CD4-positive, alpha-beta T cell (primary cell): ENCODE results near the gene TAF5L. TPM values are rescaled to one million over a fixed set of nuclear protein-coding genes. Genes with fewer than 3 reads are reported as not detected.

ENCODE experiments used
- ATAC-seq: fragments of 200-7000 bp; cut with Tn5 transposase; one replicate; pipeline ENCODE4 v1.10.0; 2022; ENCODE audit warnings: mild to moderate bottlenecking; ENCODE audit not compliant: poor library complexity
- CTCF ChIA-PET: fragments of 350-600 bp; sonication (Branson Sonifier 250); formaldehyde crosslinking; loops from one replicate; lab custom pipeline; 2021; ENCODE audit warnings: antibody characterized with exemption, inconsistent platforms; lab: Charles Lee
- POLR2A ChIA-PET: fragments of 350-600 bp; sonication (Branson Sonifier 250); formaldehyde crosslinking; loops from one replicate; lab custom pipeline; 2021; ENCODE audit warnings: antibody characterized with exemption, inconsistent platforms; lab: Charles Lee
- DNase-seq, 14 experiments: peaks; one replicate each; pipeline ENCODE4 v3.0.0-alpha.2; 2013 to 2020; ENCODE audit warnings: mixed read lengths in 2 of 14
- H3K27ac ChIP-seq, 2 donors: one replicate each; pipeline versions ENCODE4 v1.5.1 to v1.7.0; 2013; ENCODE audit warnings: low read length in 2 of 2, low read depth in 1 of 2, mild to moderate bottlenecking in 1 of 2
- H3K27me3 ChIP-seq, 2 experiments: 1 replicate in 1 of 2; 2 replicates in 1 of 2; pipeline versions ENCODE4 v1.6.1 to v1.7.0; 2013; ENCODE audit warnings: low read length in 2 of 2, control low read depth in 1 of 2, mild to moderate bottlenecking in 1 of 2, moderate library complexity in 1 of 2; ENCODE audit not compliant: insufficient read depth in 2 of 2, control insufficient read depth in 1 of 2
- H3K36me3 ChIP-seq: one replicate; pipeline ENCODE4 v1.6.1; 2013; ENCODE audit warnings: low read length, control low read depth; ENCODE audit not compliant: insufficient read depth
- H3K4me1 ChIP-seq: one replicate; pipeline ENCODE4 v1.6.1; 2013; ENCODE audit warnings: low read length, control low read depth; ENCODE audit not compliant: insufficient read depth
- H3K4me3 ChIP-seq: one replicate; pipeline ENCODE4 v1.5.1; 2013; ENCODE audit warnings: mild to moderate bottlenecking, low read length, moderate library complexity
- H3K9me3 ChIP-seq, 2 experiments: 1 replicate in 1 of 2; 2 replicates in 1 of 2; pipeline versions ENCODE4 v1.6.1 to v1.7.0; 2013; ENCODE audit warnings: low read length in 2 of 2, mild to moderate bottlenecking in 2 of 2, control low read depth in 1 of 2, moderate library complexity in 1 of 2; ENCODE audit not compliant: control insufficient read depth in 1 of 2, insufficient read depth in 1 of 2
- H3K27ac Mint-ChIP-seq: one replicate; pipeline ENCODE4 v1.8.0; 2020; ENCODE audit warnings: mixed read lengths
- H3K27me3 Mint-ChIP-seq: one replicate; pipeline ENCODE4 v1.8.0; 2021; ENCODE audit warnings: mixed read lengths
- H3K36me3 Mint-ChIP-seq: one replicate; pipeline ENCODE4 v1.8.0; 2021; ENCODE audit warnings: low read depth, mixed read lengths
- H3K4me1 Mint-ChIP-seq: one replicate; pipeline ENCODE4 v1.8.0; 2021; ENCODE audit warnings: low read depth, mixed read lengths
- H3K4me3 Mint-ChIP-seq: one replicate; pipeline ENCODE4 v1.8.0; 2020; ENCODE audit warnings: mild to moderate bottlenecking, mixed read lengths
- H3K9me3 Mint-ChIP-seq: one replicate; pipeline ENCODE4 v1.8.0; 2020; ENCODE audit warnings: mixed read lengths
- CTCF ChIP-seq: fragments of 200-600 bp; IDR thresholded peaks from one replicate; pipeline ENCODE4 v1.8.0; 2022; ENCODE audit warnings: antibody characterized with exemption, mild to moderate bottlenecking
- intact Hi-C, 2 experiments: fragments of 100-400 bp; cut with DNase I in 1 of 2; cut with micrococcal nuclease in 1 of 2; formaldehyde crosslinking; loops; one replicate each; pipeline versions ENCODE4 v1.15.1 to v1.9.0; 2023 to 2025; cut with DNase I, micrococcal nuclease
- total RNA-seq, 174 experiments: library from RNA in 2 of 174; stranded (reverse) in 2 of 174; gene quantifications; one replicate each; pipeline ENCODE4 v1.2.3 and lab custom pipeline; 2021 to 2026

Gene TAF5L
- total RNA-seq, 2 experiments from 2014 or later, result 19.5 to 21.9 TPM

GRCh38 chr1:229570305-229570704 is 55.6 kb downstream of the TAF5L start:
- H3K27me3 ChIP-seq, result no peaks in the 10 kb centered on the region
- ChIA-PET POLR2A (interaction anchor here (0.7 kb wide), 1 partner anchor 11 kb away, joined by 4 read pairs; no protein-coding TSS in a partner anchor), CTCF (interaction anchor here (0.5 kb wide), 1 partner anchor 126 kb away, joined by 3 read pairs; no protein-coding TSS in a partner anchor)
- Mint-ChIP-seq H3K4me3 (no peak overlapping the region), H3K9me3 (no peaks in the 10 kb centered on the region), H3K27ac (no peak overlapping the region), H3K4me1 (no peaks in the 10 kb centered on the region), H3K27me3 (peaks cover 4% of the 10 kb centered on the region), H3K36me3 (no peaks in the 10 kb centered on the region)
- H3K27ac ChIP-seq, result no peak overlapping the region
- H3K9me3 ChIP-seq, result no peaks in the 10 kb centered on the region
- no peak overlapping the region for H3K4me3 ChIP-seq
- no peaks in the 10 kb centered on the region for H3K4me1 ChIP-seq
- no peaks in the 10 kb centered on the region for H3K36me3 ChIP-seq
- DNase-seq (no peak), ATAC-seq (no peak)
- no peak for TF ChIP-seq CTCF
- intact Hi-C loops, result no loop called here

GRCh38 chr1:229567109-229567868 is 58.6 kb downstream of the TAF5L start:
- no peak overlapping the region for H3K4me3 ChIP-seq
- CTCF ChIA-PET, result no interaction called here
- H3K27ac ChIP-seq, result no peak overlapping the region
- no peaks in the 10 kb centered on the region for H3K4me1 ChIP-seq
- Mint-ChIP-seq H3K4me3 (no peak overlapping the region), H3K27me3 (peaks cover 4% of the 10 kb centered on the region), H3K4me1 (no peaks in the 10 kb centered on the region), H3K9me3 (no peaks in the 10 kb centered on the region), H3K27ac (no peak overlapping the region), H3K36me3 (no peaks in the 10 kb centered on the region)
- POLR2A ChIA-PET, result no interaction called here
- H3K9me3 ChIP-seq, result no peaks in the 10 kb centered on the region
- ATAC-seq (no peak), DNase-seq (no peak)
- intact Hi-C loops, result no loop called here
- TF ChIP-seq CTCF, result no peak
- no peaks in the 10 kb centered on the region for H3K36me3 ChIP-seq
- no peaks in the 10 kb centered on the region for H3K27me3 ChIP-seq

GRCh38 chr1:229563701-229564100 is 62.2 kb downstream of the TAF5L start:
- DNase-seq (no peak), ATAC-seq (no peak)
- peaks cover 9% of the 10 kb centered on the region for H3K4me1 Mint-ChIP-seq
- no peaks in the 10 kb centered on the region for H3K27me3 ChIP-seq
- no peak overlapping the region for H3K27ac ChIP-seq
- ChIA-PET POLR2A (no interaction called here), CTCF (interaction anchor here (0.6 kb wide), 1 partner anchor 35 kb away, joined by 3 read pairs; no protein-coding TSS in a partner anchor)
- peaks cover 7% of the 10 kb centered on the region for H3K4me1 ChIP-seq
- H3K27me3 Mint-ChIP-seq, result peaks cover 4% of the 10 kb centered on the region
- intact Hi-C loops, result no loop called here
- H3K9me3 Mint-ChIP-seq, result no peaks in the 10 kb centered on the region
- no peaks in the 10 kb centered on the region for H3K36me3 ChIP-seq
- H3K36me3 Mint-ChIP-seq, result no peaks in the 10 kb centered on the region
- H3K4me3 Mint-ChIP-seq, result no peak overlapping the region
- H3K9me3 ChIP-seq, result no peaks in the 10 kb centered on the region
- H3K27ac Mint-ChIP-seq, result no peak overlapping the region
- TF ChIP-seq CTCF, result no peak
- H3K4me3 ChIP-seq, result no peak overlapping the region
